Ramos (cell line): Measurements from ENCODE around the gene INO80D.

ENCODE experiments used
- in situ Hi-C: fragments of 300-500 bp; cut with MboI; formaldehyde crosslinking; loops from one replicate; pipeline ENCODE4 v1.14.3; 2022; ENCODE audit warnings: low sequenced_read_pairs; ENCODE audit not compliant: unreplicated experiment

The INO80D gene

GRCh38 chr2:205947621-205948495 lies 138.1 kb downstream of the INO80D start:
- in situ Hi-C loops = no loop called here

DNA sequence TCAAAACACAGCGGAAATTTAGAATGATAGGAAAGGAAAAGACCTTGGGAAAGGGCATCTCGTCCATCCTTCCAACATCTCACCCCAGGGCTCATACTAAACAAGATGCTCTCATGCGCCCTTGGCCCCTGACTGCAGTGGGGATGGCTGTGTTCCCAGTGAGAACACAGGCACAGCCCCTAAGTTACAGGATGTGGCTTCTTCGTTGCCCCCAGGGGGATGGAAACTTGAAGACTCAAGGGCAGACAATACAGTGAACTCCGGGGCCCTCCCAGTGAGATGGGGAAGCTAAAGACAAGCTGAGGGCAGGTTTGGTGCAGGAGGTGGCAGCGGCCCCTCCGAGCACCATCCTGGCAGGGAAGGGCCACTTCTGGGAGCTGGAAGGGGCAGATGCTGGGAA lies 139.7 kb downstream of the INO80D start:
- in situ Hi-C loops = no loop called here
